Hepatocyte (in vitro differentiated cells): ENCODE measurements around the gene INCENP.

Experiments used
- CTCF ChIP-seq: fragments of 200-600 bp; sonication (generic); IDR thresholded peaks from 2 replicates; pipeline ENCODE4 v1.5.1; 2016; ENCODE audit warnings: antibody characterized with exemption, mild to moderate bottlenecking; ENCODE audit not compliant: poor library complexity
- EZH2 ChIP-seq: fragments of 200-600 bp; sonication (generic); IDR thresholded peaks from 2 replicates; pipeline ENCODE4 v1.6.1; 2016; ENCODE audit warnings: antibody characterized with exemption, mild to moderate bottlenecking, borderline replicate concordance
- EZH2phosphoT487 ChIP-seq: fragments of 200-600 bp; sonication (generic); IDR thresholded peaks from one replicate; pipeline ENCODE4 v1.6.1; 2018; ENCODE audit warnings: antibody characterized with exemption, mild to moderate bottlenecking, low read depth, moderate library complexity; ENCODE audit not compliant: unreplicated experiment, severe bottlenecking

- TF ChIP-seq CTCF (no peak), EZH2phosphoT487 (no peak), EZH2 (no peak)
Observed at GRCh38 chr11:62137276-62137861, 13.6 kb downstream of the INCENP start.
